ENCODE measurements around the gene SLIT1.

GRCh38 chr10:97169911-97170693 lies 15.7 kb downstream of the SLIT1 start:
- TF ChIP-seq EZH2 (IDR thresholded peaks at IDR 0.05; ENCODE audit: insufficient read depth, poor library complexity, severe bottlenecking) (no peak), EZH2phosphoT487 (IDR thresholded peaks at IDR 0.05; ENCODE audit: insufficient read depth, low read depth) (no peak)

Measured in GM23248 (cell line).